GM18870 (cell line): ENCODE data around the gene ANGPTL1.
"Not testable (repeated sequence)": the region's sequence is repeated elsewhere in the genome, so short reads cannot be mapped to it uniquely, and the experiment has no call there.

Experiments used
- ATAC-seq: cut with Tn5 transposase; IDR thresholded peaks from one replicate; pipeline ENCODE4 v1.9.1; 2021; ENCODE audit warnings: moderate library complexity; ENCODE audit not compliant: unreplicated experiment

Gene ANGPTL1

DNA sequence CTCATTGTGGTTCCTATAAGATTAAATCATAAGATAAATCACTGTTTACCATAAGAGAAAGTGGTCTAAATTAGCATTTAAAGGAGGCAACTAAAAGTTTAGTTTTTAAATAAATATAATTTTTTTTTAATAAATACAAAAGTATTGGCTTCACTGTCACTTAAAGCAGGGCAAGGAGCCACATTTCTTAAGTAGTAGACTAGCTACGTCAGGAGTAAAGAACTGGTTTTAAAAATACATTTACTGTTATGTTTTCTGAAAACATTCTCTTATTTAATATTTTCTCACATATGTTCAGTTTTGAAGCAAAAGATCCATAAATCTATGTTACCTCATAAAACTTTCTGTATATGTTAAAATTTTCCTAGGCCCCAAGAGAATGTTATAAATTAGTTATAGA, 2.2 kb downstream of the ANGPTL1 start:
- no peak for ATAC-seq

DNA sequence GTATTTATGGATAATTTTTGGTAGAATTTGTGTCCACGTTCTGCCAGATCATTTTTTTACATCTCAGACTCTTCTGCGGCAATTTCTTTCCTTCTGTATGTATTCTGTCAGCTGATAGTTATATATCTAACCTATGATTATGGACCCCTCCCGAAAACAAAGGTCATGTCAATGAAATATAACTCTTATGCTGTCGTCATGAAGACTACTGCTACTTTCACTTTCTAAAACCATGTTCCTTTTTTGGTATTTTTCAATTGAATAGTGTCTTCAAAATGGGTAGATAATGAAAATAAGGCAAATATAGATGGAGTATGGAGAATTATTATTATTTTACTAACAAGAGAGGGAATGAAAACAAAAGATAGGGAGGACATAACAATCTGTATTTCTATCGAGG, 3.2 kb downstream of the ANGPTL1 start:
- no peak for ATAC-seq

DNA sequence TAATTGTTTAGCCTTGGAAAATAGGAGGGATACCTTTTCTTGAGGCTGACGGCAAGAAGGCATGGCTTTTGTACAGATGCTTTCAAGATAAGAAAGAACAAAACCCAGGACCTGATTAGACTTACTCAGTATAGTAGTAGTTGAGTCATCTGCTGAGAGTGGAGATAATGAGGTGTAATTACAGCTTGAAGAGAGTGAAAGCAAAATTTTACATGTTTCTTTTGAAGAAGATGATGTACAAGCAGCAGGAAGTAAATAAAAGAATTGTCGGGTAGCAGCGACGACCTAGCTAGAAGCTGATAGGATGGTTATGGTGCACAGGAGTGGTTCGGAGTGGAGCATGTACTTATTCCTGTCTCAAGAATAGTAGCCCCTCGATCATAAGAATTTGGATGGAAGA, 6.6 kb downstream of the ANGPTL1 start:
- ATAC-seq, result no peak

DNA sequence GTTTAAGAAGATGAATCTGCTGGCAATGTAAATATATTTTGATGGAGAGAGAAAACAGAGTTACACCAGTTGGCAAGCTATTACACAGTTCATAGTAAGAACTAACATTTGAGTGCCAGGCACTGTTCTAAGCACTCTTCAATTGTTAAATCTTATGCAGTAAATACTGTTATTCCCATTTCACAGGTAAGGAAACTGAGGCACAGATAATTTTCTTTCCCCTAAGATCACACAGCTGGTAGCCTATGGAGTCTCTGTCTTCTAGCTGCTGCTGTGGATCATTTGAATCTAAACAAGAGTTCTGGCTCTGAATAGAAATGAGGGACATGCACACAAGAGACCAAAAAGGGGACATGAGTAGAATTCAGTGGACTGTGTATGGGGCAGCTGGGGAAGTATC, 8.0 kb downstream of the ANGPTL1 start:
- no peak for ATAC-seq

DNA sequence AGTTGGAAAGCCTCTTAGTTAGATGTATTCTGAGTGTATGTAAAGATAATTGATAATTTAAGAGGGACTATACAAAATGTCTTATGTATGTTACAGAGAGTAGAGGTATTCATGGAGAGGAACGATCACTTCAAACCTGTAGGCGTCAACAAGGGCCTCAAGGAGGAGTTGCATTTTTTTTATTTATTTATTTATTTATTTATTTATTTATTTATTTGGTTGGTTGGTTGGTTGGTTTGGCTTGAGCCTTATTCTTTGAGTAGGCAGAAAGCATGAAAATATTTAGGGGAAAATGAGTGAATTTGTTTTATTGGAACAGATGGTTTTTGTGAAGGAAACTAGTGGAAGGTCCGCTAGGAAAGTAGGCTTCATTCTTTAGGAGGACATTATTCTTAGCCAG, 8.5 kb downstream of the ANGPTL1 start:
- no peak for ATAC-seq

DNA sequence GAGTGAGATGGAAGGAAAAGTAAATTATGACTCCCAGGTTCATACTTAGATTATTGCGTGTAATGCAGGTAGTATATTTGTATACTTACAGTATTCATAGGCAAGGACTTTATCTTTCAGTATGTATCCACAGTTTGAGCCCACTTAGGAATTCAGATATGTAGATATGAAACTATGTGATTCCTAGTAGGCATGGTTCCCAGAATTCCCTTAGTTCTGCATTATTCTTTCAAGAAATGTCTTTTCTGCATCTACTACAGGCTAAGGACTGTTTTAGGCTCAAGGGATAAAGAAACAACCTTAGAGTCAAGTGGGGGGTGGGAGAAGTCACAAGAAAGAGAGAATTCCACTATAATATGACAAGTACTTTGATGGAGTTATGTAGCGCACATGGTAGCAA, 13.8 kb downstream of the ANGPTL1 start:
- ATAC-seq, result no peak

DNA sequence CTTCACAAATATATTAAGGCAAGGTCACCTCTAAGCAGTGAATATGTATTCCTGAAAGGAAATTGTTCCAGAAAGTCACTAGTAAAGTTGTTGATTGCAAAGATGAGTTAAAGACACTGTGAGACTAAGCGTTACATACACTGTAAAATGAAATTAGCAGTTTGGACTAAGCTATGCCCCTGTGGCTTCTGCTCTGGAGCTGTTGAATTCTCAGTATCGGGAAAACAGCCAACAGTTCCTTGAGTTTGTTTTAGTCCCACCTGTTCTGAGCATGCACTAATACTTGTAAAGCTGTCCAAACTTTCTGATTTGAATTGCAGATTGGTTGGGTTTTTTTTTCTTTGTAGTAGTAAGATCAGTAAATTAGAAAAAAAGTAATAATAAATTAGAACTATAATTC, 21.0 kb downstream of the ANGPTL1 start:
- ATAC-seq, result no peak

DNA sequence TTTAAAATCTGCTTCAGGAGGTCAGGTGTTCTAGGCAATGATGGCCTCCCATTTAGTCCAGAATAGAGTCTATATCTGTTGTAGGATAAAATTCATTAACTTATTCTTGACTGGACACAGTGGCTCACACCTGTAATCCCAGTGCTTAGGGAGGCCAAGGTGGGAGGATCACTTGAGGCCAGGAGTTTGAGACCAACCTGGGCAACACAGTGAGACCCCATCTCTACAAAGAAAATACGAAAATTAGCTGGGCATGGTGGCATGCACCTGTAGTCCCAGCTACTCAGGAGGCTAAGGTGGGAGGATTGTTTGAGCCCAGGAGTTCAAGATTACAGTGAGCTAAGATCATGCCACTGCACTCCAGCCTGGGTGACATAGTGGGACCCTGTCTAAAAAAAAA, 23.0 kb downstream of the ANGPTL1 start:
- ATAC-seq, result not testable (repeated sequence)

DNA sequence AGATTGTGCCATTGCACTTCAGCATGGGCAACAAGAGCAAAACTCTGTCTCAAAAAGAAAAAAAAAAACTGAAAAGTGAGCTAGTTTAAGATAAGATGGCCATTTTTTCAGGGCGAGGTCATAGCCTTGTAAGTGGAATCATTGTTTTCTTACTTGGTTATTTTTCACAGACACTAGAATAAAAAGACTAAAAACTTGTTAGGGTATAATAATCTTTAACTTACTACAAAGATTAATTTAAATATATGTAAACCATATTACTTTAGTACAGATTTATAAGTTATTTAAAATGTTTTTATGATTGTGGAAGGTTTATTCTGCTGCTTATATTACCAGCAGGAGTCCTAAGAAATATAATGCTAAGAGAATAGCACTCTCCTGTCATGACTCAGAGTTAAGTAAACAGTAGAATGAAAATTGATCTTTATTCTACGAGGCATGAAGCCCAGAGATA, 23.5 kb downstream of the ANGPTL1 start:
- no peak for ATAC-seq

DNA sequence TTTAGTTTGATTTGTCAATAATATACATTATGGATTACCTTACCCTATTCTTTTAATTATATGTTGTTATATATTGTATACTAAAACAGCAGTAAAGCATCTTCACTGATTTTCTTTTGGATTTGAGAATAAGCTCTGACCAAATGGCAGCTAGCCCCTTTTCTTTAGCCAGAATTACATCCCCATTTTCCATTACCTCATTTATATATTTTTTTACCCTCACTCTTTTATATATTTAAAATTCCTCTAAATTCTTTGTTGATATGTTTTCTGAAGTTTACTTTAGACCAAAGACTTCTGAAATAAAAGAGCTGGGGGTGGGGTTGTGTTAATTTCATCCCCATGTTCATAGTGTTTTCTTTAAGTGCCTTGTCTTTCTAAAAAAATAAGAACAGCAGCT, 24.6 kb downstream of the ANGPTL1 start:
- no peak for ATAC-seq

DNA sequence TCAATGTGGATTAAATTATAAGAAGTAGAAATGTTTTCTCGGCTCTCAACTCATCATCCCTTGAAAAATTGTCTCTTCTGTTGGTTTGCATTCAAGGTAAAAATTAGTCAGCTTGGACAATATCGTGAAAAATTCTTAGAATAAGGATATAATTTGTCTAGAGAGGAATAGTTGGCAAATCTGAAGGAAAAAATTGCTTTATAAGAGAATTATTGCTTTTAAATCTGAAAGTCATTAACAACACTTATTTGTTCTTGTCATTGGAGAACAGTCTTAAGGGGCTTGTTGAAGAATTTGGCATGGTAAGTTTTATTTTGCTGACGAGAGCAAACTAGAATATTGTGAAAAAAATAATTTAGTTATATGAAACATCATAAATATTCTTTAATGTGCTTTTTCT, 26.4 kb downstream of the ANGPTL1 start:
- ATAC-seq, result no peak

DNA sequence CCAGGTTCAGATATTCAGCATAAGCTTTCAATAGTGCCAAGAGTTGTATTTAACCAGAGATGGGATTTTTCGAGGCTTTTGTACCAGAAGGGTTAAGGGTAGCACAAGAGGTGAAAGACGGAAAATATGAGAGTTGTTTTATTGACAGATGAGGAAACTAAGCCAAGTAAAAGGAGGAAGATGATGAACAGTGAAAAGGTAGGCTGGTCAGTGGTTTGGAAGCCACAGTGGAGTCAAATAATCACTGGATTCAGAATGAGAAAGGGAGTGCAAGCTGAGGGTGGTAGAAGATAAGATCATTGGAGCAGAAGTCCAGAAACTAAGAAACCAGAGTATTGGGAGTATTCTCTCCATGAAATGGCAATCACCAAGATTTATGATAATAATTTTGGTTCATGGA, 45.7 kb downstream of the ANGPTL1 start:
- no peak for ATAC-seq

DNA sequence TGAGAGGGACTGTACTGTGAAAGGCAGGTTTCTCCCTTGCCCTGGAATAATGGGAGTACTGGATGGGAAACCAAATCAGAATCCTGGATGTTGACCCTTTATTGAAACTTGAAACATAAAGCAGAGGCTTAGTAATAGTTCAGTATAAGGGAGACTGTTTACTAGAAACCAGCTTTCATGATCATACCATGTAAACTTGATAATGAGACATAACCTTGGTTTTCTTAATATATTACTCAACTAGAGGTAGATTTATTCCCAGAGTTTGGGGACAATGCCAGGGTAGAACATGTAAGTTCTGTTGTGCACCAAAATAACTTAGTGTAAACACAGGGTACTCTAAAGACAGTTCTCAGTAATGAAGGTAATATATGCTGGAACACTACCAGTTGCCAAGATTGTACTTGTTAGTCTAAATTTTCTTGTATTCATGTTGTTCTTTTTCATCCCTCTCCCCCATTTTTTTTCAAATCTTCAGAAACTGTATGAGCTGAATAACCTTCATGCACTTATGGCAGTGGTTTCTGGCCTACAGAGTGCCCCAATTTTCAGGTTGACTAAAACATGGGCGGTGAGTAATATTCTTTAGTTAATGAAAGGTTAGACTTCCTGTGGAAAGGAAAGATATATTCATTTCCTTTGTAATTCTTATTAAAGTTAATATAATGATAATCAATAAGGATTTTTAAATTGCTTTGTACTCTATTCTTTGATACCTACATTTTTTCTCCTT, 49.6 kb downstream of the ANGPTL1 start:
- ATAC-seq, result no peak

DNA sequence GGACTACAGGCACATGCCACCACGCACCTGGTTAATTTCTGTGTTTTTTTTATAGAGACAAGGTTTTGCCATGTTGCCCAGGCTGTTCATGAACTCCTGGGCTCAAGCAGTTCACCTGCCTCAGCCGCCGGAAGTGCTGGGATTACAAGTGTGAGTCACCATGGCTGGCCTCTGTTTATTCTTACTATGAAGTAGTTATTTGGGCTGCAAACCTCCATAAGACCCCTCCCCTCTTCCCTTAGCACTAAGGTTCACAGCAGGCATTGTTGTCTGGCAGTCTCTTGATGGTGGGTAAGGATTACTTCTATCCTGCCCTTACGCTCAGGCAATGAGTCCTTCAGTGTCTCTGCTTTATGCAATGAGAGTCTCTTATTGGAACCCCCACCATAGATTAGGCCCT, 51.8 kb downstream of the ANGPTL1 start:
- ATAC-seq, result no peak

DNA sequence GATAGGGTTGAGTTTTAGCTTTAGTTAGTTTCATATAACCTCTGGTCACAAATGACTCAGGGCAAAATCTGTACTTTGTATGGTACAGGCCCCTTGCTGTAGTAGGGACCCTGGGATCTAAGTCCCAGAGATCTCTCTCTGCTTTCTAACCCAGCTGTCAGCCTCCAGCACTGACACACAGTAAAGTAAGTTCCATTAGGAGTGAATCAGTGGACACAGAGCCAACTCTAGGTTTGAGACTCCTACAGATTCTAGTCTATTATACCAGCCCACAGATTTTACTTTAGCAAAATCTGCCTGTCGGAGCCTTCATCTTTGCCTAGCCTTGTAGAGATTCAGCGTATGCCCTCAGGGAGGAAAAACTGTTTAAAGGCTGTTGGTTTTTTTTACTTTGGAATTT, 52.5 kb downstream of the ANGPTL1 start:
- ATAC-seq, result no peak

DNA sequence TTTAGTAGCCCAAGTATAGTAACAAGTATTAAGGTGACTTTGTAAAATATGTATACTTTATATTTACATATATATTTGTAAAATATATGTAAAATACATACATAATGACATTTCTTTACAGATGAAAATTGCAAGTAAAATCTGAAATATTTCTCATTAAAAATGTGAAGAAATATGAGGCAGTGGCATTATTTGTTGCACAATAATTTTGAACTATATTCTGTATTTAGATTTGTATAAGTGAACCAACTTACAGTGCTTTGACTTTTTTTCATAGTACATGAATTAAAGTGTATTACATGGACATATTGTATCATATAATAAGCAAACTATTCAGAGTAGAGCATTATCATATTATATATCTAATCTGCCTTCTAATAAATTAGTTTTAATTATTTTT, 60.3 kb downstream of the ANGPTL1 start:
- no peak for ATAC-seq

DNA sequence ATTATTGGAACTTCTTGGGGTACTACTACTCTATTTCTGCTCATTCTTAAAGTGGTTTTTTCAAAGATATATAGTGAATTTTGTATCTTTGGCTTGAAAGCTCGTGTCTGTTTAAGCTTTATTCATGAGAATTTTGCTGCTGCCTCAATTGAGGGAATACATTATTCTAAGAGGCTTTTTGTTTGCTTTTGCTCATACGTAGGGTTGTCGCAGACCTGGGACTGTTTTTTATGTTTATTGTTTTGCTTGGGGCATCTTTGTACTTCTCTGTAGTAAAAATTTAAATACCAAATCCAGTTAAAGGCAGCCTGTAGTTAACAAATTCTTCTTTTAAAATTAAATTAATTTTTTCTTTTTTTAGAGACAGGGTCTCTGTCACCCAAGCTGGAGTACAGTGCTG, 62.3 kb downstream of the ANGPTL1 start:
- ATAC-seq, result no peak

DNA sequence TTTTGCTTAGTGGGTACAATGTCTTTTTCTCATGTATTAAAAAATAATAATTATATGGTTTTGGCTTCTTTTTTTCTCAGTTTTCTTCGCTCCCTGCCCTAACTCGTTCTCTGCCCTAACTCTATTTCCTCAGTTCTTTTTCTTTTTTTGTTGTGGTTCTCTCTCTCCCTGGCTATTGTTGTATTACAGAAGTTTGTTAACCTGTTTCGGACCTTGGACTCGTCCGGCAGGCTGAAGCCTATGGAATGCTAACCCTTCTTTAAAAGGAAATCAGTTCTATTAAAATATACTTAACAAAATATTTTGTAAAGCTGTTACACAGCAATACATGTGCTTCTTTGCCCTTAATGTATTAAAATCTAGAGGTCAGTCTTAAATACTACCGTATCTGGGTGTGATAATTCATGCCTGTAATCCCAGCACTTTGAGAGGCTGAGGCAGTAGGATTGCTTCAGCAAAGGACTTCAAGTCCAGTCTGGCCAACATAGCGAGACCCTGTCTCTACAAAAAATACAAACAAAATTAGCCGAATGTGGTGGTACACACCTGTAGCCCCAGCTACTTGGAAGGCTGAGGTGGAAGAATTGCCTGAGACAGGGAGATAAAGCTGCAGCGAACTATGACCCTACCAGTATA, 64.1 kb downstream of the ANGPTL1 start:
- no peak for ATAC-seq

DNA sequence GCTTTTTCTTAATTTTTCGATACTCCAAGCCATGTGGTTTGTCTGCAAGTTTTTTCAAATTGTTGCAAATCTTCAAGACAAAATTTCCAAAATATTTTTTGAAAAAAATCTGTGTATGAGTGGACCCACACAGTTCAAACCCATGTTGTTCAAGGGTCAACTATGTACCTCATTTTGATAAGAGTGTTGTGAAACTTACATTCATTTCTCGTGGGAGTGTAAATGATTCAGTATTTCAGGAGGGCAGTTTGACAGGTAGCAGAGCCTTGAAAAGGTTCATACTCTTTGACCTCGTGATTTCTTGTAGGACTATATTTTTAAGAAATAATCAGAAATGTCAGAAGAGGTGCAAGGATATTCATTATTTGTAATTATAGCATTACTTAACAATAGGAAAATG, 68.0 kb downstream of the ANGPTL1 start:
- no peak for ATAC-seq
